D721Med (cell line): ENCODE data around the gene RAB43.

ENCODE experiments used
- DNase-seq: peaks from one replicate; pipeline ENCODE4 v3.0.0; 2011; ENCODE audit warnings: low spot score; ENCODE audit not compliant: insufficient read length
- FAIRE-seq: peaks from 2 replicates; lab custom pipeline; 2011; peaks lifted over from hg19 to GRCh38; lab: Jason Lieb, UNC
- TF ChIP-seq, protein P1 (sequence below): IDR thresholded peaks from 2 replicates; pipeline ENCODE4 v1.5.1; 2012; ENCODE audit warnings: mild to moderate bottlenecking, control low read depth; ENCODE audit not compliant: insufficient read depth; ENCODE audit errors: missing control alignments

The RAB43 gene

DNA sequence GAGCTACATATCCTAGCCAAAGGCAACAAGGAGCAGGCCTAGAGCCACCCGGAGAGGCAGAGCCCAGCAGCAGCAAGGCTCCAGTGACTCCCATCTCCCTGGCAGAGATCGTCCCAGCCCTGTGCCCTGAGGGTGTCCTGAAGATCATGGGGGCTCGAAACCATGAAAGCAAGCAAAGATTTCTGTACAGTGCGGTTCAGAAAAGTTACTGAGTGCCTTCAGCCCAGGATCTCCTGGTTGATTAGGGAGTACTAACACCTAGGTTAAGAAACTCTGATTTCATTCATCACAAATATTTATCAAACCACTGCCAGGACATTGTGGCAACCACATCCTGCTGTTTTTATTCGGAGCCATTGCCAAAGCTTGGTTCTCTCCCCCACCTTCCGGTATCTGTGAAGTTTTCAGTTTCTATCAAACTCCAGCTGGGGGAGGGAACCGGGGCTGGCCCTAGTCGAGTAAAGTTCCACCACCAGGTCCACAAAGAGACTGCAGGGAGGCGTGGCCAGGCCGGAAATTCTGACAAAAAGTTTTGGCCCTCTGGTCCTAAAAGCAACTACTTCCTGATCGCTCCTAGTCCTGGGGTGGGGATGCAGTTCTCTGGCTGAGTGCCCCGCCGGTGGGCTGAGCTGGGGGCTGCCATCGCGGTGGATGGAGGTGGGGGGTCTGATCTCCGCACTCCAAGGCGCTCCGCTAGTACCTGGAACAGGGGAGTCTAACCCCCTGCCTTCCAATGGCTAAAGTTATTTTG, 1.2 kb downstream of the RAB43 start:
- no peak for FAIRE-seq
- TF ChIP-seq, protein P1, sequence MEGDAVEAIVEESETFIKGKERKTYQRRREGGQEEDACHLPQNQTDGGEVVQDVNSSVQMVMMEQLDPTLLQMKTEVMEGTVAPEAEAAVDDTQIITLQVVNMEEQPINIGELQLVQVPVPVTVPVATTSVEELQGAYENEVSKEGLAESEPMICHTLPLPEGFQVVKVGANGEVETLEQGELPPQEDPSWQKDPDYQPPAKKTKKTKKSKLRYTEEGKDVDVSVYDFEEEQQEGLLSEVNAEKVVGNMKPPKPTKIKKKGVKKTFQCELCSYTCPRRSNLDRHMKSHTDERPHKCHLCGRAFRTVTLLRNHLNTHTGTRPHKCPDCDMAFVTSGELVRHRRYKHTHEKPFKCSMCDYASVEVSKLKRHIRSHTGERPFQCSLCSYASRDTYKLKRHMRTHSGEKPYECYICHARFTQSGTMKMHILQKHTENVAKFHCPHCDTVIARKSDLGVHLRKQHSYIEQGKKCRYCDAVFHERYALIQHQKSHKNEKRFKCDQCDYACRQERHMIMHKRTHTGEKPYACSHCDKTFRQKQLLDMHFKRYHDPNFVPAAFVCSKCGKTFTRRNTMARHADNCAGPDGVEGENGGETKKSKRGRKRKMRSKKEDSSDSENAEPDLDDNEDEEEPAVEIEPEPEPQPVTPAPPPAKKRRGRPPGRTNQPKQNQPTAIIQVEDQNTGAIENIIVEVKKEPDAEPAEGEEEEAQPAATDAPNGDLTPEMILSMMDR, result no peak
- no peak for DNase-seq

GRCh38 chr3:129119365-129120100, 2.1 kb downstream of the RAB43 start:
- no peak for DNase-seq
- no peak for FAIRE-seq
- TF ChIP-seq, protein P1, result no peak

GRCh38 chr3:129118745-129119144, 2.9 kb downstream of the RAB43 start:
- TF ChIP-seq, protein P1, result no peak

GRCh38 chr3:129117134-129117533, 4.5 kb downstream of the RAB43 start:
- FAIRE-seq (no peak), DNase-seq (no peak)
- TF ChIP-seq, protein P1, result no peak

More at GRCh38 chr3:129118745-129119144, 2.9 kb downstream of the RAB43 start:
- DNase-seq (no peak), FAIRE-seq (no peak)

DNA sequence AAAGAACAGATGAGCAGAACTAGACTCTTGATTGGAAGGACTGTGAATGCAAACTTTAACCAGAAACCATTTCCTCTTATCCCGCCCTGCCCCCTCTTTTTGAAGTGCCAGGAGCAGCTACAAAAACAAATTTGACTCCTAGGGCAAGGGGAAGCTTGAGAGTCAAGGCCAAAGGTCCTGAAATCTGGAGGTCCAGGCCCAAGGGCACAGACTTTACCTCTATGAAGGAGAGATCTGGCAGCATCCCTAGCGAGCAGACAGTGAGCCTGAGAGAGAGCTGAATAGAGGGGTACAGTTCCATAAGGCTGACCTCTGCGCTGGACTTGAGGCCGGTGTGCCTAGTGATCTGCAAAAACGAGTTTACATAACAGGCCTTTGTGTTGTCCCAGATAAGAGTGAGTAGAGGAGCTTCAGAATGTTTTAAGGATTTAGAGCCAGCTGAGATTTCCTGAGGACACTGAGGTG, 5.1 kb downstream of the RAB43 start:
- TF ChIP-seq, protein P1, result no peak
- FAIRE-seq (no peak), DNase-seq (no peak)

GRCh38 chr3:129114455-129114854, 7.1 kb downstream of the RAB43 start:
- DNase-seq (no peak), FAIRE-seq (no peak)
- TF ChIP-seq, protein P1, result no peak
